Stimulated activated naive CD4-positive, alpha-beta T cell (primary cell): Measurements from ENCODE around the gene DIP2A.
A peak's percentile ranks its signal among the peaks of the same experiment; 100 is the strongest.
"Not testable (repeated sequence)": the region's sequence is repeated elsewhere in the genome, so short reads cannot be mapped to it uniquely, and the experiment has no call there.

ENCODE experiments used
- DNase-seq, 6 experiments: peaks; one replicate each; lab custom pipeline; 2025; lab: John Stamatoyannopoulos, UW

DIP2A gene

DNA sequence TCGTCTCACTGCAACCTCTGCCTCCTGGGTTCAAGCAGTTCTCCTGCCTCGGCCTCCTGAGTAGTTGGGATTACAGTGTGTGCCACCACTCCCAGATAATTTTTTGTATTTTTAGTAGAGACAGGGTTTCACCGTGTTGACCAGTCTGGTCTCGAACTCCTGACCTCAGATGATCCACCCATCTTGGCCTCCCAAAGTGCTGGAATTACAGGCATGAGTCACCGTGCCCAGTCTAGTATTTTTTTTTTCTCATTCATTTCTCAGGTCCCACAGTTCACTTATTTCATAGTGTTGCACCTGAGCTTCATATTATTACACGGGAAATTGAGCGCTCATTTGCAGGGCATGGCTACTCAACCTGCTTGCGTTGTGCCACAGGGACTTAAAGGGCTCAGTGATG lies 68.7 kb downstream of the DIP2A start:
- DNase-seq = not testable (repeated sequence)

DNA sequence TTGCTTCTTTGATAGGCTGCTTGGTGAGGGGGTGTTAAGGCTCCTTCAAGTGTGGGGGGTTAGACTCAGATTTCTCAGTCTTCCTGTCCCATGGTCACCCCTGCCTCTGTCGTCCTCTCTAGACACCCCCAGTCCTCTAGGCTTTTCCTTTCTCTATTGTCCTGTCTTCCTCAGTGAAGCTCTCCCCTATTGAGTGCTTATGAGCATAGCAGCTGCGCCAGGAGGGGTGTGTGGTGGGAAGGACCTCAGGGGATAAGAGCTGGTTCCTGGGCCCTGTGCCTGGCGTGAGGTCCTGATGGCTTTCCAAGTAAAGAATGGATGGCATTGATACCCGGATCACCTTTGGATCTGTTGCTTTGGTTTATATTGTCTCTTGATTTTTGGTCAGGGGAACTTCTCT lies 69.1 kb downstream of the DIP2A start:
- DNase-seq = no peak

GRCh38 chr21:46532080-46532479 lies 73.4 kb downstream of the DIP2A start:
- DNase-seq = peak in 3 of 6 experiments; percentile 44 to 53 (median 47)

DNA sequence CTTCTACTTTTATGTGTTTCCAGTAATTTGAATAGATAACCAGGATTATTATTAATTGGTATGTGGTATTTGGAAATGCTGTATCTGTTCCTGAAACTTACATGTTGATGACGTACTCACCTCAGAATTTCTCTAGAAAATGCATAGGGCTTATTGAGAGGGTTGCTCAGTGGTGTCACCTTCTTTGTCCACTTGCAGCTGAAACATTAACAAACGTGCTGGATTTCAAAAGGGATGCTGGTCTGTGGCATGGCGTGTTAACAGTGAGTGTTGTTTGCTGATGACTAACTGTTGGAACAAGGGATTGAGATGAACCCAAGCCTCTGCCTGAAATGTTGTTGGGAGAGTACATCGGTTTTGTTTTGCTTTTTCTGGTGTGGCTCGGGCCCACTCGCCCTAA lies 78.3 kb downstream of the DIP2A start:
- DNase-seq = no peak

- no peak for DNase-seq
Measured at GRCh38 chr21:46538262-46538661, 79.6 kb downstream of the DIP2A start.

- DNase-seq = no peak
Measured at GRCh38 chr21:46538851-46539666, 80.4 kb downstream of the DIP2A start.

DNA sequence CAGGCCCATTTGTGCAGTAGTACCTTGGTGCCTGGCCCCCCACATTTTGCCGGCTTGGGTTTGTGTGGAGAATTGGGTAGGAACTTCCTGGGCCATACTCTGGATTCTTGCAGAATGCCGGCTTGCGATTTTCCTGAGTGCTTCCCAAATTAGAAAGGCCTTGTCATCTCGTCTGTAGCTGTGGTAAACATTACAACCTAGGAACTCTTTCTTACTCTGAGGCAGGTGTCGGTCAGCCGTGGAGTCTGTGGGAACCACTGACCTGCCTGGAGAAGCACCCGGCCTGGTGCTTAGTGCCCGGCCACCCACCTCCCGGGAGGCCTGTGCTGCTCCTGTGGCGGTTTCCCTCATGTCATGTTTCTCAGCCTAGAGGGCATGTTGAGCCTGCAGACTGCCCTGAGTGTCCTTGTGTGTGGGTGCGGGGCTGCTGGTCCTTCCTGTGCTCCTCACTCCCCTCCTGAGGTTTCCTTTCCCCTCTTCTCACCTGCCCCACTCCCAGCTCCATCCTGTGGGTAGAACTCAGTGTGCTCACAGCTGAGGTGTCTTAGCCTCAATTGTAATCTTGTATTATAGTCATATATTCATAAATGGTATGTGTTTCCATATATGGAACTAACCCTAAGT lies 81.5 kb downstream of the DIP2A start:
- peak in 1 of 6 experiments; percentile 23 for DNase-seq

DNA sequence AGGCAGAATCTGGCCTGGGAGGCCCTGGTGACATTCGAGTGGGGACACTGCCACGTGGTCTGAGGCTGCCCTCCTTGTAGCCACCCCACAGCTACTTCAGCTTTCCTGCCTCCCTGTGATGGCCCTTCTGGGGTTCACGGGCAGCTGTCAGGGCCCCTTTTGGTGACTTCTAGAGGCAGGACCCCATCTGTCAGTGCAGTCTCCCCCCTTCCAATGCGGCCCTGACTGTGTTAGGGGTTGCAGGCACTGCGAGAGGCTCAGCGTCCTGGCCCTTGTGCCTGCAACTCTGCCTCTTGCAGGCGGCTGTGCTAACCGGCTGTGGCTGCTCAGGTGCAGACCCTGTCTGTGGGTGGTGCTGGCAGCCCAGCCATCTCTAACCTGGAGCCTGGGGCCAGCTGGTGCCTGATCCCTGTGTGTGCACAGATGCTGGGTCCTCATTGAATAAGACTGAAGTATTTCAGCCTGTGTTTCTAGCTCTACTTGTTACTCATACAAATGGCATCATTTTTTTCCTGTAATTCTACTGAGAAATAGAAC lies 84.0 kb downstream of the DIP2A start:
- no peak for DNase-seq

DNA sequence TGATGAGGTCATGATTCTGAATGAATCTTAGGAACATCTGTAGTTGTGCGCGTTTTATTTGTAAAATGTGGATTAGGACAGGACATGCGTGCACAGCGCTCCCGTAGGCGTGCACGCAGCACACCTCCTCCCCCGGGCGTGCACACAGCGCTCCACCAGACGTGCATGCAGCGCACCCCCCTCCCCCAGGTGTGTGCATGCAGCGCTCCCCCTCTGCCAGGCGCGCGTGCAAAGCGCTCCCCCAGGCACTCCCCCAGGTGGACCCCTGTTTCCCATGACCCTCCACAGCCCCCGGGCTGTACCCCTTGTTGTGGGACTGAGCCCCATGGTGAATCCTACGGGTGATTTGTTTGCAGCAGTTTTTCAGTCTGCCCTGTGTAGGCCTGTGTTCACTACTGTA lies 84.6 kb downstream of the DIP2A start:
- DNase-seq = no peak

DNA sequence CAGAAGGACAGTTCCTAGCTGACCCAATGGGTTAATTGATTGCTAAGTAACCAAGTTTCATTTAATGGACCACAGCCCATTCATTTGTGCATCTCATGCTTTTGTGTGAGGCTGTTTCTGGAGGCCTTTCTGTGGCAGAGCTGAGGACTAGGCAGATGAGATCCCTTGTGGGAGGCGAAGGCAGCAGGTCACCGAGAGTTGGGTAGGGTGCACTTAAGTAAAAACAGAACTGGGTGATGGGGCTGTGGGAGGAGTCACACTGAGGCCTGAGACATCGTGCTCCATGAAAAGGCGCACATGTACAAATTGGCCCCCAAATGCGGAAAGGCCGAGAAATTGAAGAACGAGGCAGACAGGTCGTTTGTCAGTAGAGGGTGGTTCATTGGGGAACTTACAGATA lies 85.3 kb downstream of the DIP2A start:
- no peak for DNase-seq

DNA sequence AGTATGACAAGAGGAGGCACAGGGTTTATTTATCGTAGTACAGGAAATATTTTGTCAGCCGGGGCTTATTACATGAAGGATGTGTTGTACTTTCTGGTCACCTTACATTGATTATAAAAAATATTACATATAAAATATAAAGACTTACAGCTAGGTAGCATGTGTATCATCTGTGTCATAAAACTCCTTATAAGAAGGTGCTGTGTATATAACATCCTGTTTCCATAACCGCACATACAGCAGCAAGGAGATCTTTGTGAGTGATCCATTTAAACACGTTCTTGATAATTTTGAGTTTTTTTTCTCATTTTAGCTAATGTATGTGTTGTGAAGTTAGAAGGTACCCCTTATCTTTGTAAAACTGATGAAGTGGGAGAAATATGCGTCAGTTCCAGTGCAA lies 86.1 kb downstream of the DIP2A start:
- DNase-seq = peak in 3 of 6 experiments; percentile 10 to 16 (median 13)

DNA sequence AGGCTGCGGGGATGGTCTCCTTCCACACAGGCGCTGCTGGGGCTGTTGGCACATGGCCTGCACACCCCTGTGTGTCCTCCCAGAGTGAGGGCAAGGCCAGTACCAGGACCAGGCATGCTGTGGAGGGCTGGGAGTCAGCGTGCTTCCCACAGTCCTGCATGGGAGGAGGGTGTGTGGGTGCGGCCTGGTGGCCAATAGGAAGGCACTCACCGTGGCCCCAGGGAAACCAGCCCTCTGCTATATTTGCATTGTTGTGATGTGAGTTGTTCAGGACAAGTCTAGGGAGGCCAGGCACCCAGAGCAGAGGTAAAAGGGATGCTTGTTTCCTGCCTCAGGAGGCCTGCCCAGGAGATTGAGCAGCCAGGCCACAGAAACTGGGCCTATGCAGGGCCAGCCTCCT lies 86.7 kb downstream of the DIP2A start:
- no peak for DNase-seq

DNA sequence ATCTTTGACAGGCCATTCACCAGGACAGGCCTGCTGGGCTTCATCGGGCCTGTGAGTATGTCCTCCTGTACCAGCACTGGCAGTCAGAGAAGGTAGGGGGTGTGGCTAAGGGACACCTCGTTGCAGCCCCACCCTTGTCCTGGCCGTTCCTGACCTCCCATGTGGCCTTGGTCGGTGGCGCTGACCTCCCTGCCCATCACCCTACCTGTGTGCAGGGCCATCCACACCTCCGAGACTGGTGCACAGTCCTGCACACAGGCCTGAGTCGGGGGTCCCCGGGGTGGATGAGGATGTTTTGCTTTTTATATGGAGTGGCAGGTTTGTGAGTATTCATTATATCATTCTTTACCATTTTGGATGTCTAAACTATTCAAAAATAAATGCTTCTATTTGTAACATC lies 87.2 kb downstream of the DIP2A start:
- no peak for DNase-seq

GRCh38 chr21:46546799-46547198 lies 88.1 kb downstream of the DIP2A start:
- no peak for DNase-seq

DNA sequence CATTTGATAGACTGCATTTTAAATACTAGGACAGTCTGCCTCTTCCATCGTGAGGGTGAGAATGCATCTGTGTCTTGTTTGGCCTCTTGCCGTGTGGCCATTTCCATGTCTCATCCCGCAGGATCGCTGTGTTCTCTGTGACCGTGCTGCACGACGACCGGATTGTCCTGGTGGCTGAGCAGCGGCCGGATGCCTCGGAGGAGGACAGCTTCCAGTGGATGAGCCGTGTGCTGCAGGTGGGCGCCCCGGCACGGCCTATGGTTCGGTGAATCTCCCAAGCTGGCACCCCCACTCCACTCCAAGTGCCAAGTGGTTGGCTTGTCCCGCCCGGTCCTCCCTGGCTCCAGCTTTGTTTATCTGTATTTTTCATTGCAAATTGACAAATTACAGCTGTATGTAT lies 91.0 kb downstream of the DIP2A start:
- no peak for DNase-seq

GRCh38 chr21:46550116-46550941 lies 91.6 kb downstream of the DIP2A start:
- DNase-seq = peak; percentile 46 to 91 (median 70)

DNA sequence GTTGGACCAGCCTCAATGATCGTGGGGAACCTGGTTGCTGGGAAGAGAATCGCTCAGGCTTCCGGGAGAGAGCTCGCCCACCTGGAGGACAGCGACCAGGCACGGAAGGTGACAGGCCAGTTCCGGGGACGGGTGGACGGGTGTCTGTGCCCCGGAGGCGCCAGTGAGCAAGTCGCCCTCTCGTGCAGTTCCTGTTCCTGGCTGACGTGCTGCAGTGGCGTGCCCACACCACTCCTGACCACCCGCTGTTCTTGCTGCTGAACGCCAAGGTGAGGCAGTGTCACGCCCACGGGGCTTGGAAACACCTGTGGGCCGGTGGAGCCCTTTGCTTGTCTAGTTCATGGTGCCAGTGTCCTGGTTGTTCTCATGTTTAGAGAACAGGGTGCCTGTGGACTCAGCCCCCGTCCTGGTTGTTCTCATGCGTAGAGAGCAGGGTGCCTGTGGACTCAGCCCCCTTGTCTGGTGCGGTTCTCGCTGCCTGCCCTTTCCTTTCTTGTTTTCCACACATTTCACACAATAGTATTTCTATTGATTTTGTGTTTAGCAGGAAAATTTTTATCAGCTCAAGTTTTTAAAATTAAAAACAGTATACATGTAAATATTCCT lies 93.0 kb downstream of the DIP2A start:
- DNase-seq = peak in 4 of 6 experiments; percentile 19 to 50 (median 42)

- DNase-seq = peak in 3 of 6 experiments; percentile 70 to 75 (median 73)
Measured at GRCh38 chr21:46552274-46552673, 93.6 kb downstream of the DIP2A start.

DNA sequence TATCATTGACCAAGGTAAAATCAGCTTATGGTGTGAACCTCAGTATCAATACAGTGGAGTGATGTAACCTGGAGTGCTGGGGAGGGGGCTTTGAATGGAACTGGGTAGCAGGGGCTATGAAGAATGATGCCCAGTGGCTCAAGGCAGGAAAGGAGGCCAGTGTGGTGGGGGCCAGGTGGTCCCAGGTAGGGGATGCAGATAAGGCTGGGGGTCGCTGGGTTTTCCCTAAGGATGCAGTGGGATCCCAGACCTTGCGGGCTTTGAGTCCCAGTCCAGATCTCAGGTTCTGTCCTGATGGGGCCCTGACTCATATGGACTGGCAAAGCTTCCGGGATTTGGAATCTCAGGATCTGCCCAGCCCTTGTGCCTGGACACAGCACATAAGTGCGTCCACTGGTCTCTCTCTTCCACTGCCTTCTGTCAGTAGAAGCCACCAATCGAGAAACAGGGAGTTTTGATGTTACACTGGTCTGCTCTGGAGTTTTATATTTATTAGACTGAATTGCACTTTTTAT lies 94.2 kb downstream of the DIP2A start:
- DNase-seq = no peak

GRCh38 chr21:46553993-46554392 lies 95.3 kb downstream of the DIP2A start:
- DNase-seq = no peak

DNA sequence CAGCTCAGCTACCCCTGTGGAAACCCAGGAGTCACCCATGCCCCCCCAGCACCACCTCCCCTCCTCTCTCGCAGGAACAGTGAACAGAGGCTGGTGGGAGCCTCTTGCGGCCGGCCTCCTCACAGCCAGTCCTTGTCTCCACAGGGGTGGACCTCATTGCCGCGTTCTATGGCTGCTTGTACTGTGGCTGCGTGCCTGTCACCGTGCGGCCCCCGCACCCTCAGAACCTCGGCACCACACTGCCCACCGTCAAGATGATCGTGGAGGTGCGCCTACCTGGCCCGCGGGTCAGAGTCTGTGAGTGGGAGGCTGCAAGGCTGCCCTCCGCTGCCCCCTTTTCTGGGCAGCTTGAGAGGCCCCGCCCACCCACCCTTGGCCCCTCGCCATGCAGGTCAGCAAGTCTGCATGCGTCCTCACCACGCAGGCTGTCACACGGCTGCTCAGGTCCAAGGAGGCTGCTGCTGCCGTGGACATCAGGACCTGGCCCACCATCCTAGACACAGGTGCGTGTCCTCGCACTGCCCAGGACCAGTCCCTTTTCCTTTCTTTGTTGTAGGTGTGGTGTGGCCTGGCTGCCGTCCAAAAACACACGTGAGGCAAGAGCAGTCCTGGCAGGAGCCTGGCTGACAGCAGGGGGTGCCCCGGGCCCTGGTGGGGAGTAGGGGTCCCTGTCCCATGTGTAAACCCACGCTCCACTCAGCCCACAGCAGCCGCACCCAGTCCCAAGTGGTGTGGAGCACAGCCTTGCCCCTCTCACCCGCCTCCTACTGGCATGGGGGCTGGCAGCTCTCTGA lies 95.9 kb downstream of the DIP2A start:
- DNase-seq = no peak
